ENCODE data around the gene PIGP.
"Not testable (repeated sequence)": the region's sequence is repeated elsewhere in the genome, so short reads cannot be mapped to it uniquely, and the experiment has no call there.

DNA sequence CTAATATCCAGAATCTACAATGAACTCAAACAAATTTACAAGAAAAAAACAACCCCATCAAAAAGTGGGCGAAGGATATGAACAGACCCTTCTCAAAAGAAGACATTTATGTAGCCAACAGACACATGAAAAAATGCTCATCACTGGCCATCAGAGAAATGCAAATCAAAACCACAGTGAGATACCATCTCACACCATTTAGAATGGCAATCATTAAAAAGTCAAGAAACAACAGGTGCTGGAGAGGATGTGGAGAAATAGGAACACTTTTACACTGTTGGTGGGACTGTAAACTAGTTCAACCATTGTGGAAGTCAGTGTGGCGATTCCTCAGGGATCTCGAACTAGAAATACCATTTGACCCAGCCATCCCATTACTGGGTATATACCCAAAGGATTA, 41.4 kb upstream of the PIGP start:
- not testable (repeated sequence) for TF ChIP-seq POLR2A (IDR thresholded peaks at IDR 0.05)
- TF ChIP-seq, protein P1, sequence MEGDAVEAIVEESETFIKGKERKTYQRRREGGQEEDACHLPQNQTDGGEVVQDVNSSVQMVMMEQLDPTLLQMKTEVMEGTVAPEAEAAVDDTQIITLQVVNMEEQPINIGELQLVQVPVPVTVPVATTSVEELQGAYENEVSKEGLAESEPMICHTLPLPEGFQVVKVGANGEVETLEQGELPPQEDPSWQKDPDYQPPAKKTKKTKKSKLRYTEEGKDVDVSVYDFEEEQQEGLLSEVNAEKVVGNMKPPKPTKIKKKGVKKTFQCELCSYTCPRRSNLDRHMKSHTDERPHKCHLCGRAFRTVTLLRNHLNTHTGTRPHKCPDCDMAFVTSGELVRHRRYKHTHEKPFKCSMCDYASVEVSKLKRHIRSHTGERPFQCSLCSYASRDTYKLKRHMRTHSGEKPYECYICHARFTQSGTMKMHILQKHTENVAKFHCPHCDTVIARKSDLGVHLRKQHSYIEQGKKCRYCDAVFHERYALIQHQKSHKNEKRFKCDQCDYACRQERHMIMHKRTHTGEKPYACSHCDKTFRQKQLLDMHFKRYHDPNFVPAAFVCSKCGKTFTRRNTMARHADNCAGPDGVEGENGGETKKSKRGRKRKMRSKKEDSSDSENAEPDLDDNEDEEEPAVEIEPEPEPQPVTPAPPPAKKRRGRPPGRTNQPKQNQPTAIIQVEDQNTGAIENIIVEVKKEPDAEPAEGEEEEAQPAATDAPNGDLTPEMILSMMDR (IDR thresholded peaks at IDR 0.05 in 4 of 5, conservative IDR thresholded peaks at IDR 0.05 in 1 of 5) = not testable (repeated sequence)

Data from gastrocnemius medialis (tissue), 4 donors.